ENCODE data around the gene HIGD1C. TPM values are rescaled to one million over a fixed set of nuclear protein-coding genes. Genes with fewer than 3 reads are reported as not detected.

Gene HIGD1C
- total and polyA plus RNA-seq, 2 experiments from 2014 or later: not detected

DNA sequence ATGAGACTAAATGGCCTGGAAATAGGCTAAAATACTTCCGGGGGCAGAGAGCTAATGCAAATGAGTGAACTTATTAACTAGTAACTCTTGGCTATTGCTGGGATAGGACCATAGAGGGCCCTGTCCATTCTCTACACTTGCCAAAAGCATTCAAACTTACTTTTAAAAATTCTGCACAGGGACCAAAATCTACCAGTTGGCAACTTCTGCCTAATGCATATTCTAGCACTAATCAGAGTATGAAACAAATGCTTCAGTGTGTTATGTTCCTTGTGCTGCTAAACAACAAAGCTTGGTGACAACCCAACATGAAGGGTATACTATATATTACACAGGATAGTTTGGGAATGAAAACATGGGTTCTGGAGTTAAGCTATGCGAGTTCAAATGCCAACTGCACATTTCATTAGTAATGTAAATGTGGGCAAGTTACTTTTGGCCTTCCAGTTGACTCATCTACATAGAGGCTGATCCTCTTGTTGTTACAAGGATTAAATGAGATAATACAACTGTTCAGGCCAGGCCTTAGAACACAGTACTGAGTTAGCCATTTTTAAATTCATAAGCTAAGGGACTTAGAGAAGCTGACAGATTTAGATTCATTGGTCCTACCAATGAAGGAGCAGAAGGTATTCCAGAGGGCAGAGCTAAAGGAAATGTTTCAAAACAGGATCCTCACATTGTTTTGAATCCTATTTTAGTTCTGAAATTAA, 32.4 kb downstream of the HIGD1C start:
- no peaks in the 10 kb centered on the region for H3K27me3 Mint-ChIP-seq (ENCODE audit: insufficient read depth, low read depth, poor library complexity)
- H3K4me2 ChIP-seq: no peak overlapping the region
- no peak overlapping the region for H3K27ac Mint-ChIP-seq

DNA sequence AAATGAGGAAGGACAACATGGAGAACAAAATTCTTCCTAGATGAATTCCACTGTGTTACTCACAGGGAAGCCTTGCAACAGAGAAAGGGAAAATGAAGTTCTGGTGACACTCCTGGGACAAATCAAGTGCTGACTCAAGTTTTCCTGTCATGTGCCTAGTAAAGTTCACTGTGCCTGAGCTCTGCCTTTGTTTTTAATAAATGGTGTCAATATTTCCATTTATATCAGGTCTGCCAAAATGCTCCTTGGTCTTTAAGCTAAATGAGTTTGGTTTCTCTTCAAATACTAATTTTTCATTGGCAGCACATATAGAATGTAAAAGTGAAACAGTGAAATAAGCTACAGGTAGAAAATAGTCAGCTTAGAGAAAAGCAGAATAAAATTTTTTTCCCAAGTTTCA, 33.0 kb downstream of the HIGD1C start:
- ATAC-seq (no peak), DNase-seq (ENCODE audit: low spot score) (no peak)
- peaks cover 2% of the 10 kb centered on the region; the same call in 1 of the 3 replicates for H3K4me1 Mint-ChIP-seq
- no peak overlapping the region for H3K27ac Mint-ChIP-seq
- H3F3A ChIP-seq (replicated peaks; ENCODE audit: low read depth): no peaks in the 10 kb centered on the region
- no peaks in the 10 kb centered on the region for H3K27me3 Mint-ChIP-seq (ENCODE audit: insufficient read depth, low read depth, poor library complexity)
- 0 out of 2 replicates have a peak, but pooled peaks cover 4% of the 10 kb centered on the region for H3K4me1 ChIP-seq (ENCODE audit: insufficient read depth)
- H3K27me3 ChIP-seq (ENCODE audit: insufficient read depth): no peaks in the 10 kb centered on the region
- no peak overlapping the region for H3K4me3 ChIP-seq
- H3K4me2 ChIP-seq: no peak overlapping the region
- no peaks in the 10 kb centered on the region for H3K79me2 ChIP-seq (replicated peaks; ENCODE audit: insufficient read depth)
- H3K36me3 ChIP-seq (ENCODE audit: insufficient read depth): peaks cover 13% of the 10 kb centered on the region
- no peaks in the 10 kb centered on the region for H3K9me3 Mint-ChIP-seq
- no peak overlapping the region for H3K27ac ChIP-seq (ENCODE audit: low read depth)
- H3K9me2 ChIP-seq (ENCODE audit: insufficient read depth): no peaks in the 10 kb centered on the region
- H2AFZ ChIP-seq: no peak overlapping the region
- H3K4me3 Mint-ChIP-seq: no peak overlapping the region
- no peaks in the 10 kb centered on the region for H4K20me1 ChIP-seq (replicated peaks; ENCODE audit: insufficient read depth)
- peaks cover 20% of the 10 kb centered on the region for H3K36me3 Mint-ChIP-seq (ENCODE audit: low read depth)
- TF ChIP-seq POLR2AphosphoS5 (IDR thresholded peaks at IDR 0.05; ENCODE audit: low read depth) (no peak), CREB1 (CRISPR knock-in tag; IDR thresholded peaks at IDR 0.05; ENCODE audit: low read depth) (no peak), ETS1 (IDR thresholded peaks at IDR 0.05) (no peak), ZNF331 (CRISPR knock-in tag; IDR thresholded peaks at IDR 0.05; ENCODE audit: low read depth) (no peak), EZH2 (IDR thresholded peaks at IDR 0.05; ENCODE audit: low read depth, unreplicated experiment) (no peak), JUNB (IDR thresholded peaks at IDR 0.05; ENCODE audit: unreplicated experiment) (no peak), NANOG (IDR thresholded peaks at IDR 0.05; ENCODE audit: borderline replicate concordance) (no peak), EZH2phosphoT487 (IDR thresholded peaks at IDR 0.05; ENCODE audit: unreplicated experiment) (no peak), STAT1 (IDR thresholded peaks at IDR 0.05; ENCODE audit: unreplicated experiment) (no peak), ZNF114 (CRISPR knock-in tag; IDR thresholded peaks at IDR 0.05) (no peak)
- TF ChIP-seq, protein P1, sequence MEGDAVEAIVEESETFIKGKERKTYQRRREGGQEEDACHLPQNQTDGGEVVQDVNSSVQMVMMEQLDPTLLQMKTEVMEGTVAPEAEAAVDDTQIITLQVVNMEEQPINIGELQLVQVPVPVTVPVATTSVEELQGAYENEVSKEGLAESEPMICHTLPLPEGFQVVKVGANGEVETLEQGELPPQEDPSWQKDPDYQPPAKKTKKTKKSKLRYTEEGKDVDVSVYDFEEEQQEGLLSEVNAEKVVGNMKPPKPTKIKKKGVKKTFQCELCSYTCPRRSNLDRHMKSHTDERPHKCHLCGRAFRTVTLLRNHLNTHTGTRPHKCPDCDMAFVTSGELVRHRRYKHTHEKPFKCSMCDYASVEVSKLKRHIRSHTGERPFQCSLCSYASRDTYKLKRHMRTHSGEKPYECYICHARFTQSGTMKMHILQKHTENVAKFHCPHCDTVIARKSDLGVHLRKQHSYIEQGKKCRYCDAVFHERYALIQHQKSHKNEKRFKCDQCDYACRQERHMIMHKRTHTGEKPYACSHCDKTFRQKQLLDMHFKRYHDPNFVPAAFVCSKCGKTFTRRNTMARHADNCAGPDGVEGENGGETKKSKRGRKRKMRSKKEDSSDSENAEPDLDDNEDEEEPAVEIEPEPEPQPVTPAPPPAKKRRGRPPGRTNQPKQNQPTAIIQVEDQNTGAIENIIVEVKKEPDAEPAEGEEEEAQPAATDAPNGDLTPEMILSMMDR (conservative IDR thresholded peaks at IDR 0.05; ENCODE audit: low read depth in 2 of 2): no peak
- TF ChIP-seq, protein P2, sequence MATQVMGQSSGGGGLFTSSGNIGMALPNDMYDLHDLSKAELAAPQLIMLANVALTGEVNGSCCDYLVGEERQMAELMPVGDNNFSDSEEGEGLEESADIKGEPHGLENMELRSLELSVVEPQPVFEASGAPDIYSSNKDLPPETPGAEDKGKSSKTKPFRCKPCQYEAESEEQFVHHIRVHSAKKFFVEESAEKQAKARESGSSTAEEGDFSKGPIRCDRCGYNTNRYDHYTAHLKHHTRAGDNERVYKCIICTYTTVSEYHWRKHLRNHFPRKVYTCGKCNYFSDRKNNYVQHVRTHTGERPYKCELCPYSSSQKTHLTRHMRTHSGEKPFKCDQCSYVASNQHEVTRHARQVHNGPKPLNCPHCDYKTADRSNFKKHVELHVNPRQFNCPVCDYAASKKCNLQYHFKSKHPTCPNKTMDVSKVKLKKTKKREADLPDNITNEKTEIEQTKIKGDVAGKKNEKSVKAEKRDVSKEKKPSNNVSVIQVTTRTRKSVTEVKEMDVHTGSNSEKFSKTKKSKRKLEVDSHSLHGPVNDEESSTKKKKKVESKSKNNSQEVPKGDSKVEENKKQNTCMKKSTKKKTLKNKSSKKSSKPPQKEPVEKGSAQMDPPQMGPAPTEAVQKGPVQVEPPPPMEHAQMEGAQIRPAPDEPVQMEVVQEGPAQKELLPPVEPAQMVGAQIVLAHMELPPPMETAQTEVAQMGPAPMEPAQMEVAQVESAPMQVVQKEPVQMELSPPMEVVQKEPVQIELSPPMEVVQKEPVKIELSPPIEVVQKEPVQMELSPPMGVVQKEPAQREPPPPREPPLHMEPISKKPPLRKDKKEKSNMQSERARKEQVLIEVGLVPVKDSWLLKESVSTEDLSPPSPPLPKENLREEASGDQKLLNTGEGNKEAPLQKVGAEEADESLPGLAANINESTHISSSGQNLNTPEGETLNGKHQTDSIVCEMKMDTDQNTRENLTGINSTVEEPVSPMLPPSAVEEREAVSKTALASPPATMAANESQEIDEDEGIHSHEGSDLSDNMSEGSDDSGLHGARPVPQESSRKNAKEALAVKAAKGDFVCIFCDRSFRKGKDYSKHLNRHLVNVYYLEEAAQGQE (IDR thresholded peaks at IDR 0.05; ENCODE audit: unreplicated experiment): no peak

More for the DNA sequence above, 32.4 kb downstream of the HIGD1C start:
- Mint-ChIP-seq H3K4me1 (peaks cover 2% of the 10 kb centered on the region; the same call in 1 of the 3 replicates), H3K4me3 (no peak overlapping the region), H3K9me3 (no peaks in the 10 kb centered on the region), H3K36me3 (ENCODE audit: low read depth) (peaks cover 17% of the 10 kb centered on the region; the same call in 2 of the 3 replicates)
- Histone ChIP-seq H3K27ac (ENCODE audit: low read depth) (no peak overlapping the region), H3K79me2 (replicated peaks; ENCODE audit: insufficient read depth) (no peaks in the 10 kb centered on the region), H3K4me3 (no peak overlapping the region), H2AFZ (no peak overlapping the region), H4K20me1 (replicated peaks; ENCODE audit: insufficient read depth) (no peaks in the 10 kb centered on the region), H3K9me2 (ENCODE audit: insufficient read depth) (no peaks in the 10 kb centered on the region), H3K36me3 (ENCODE audit: insufficient read depth) (peaks cover 8% of the 10 kb centered on the region; the same call in 1 of the 2 replicates), H3F3A (replicated peaks; ENCODE audit: low read depth) (no peaks in the 10 kb centered on the region), H3K27me3 (ENCODE audit: insufficient read depth) (no peaks in the 10 kb centered on the region), H3K4me1 (ENCODE audit: insufficient read depth) (0 out of 2 replicates have a peak, but pooled peaks cover 4% of the 10 kb centered on the region)
- no peak for TF ChIP-seq ETS1 (IDR thresholded peaks at IDR 0.05)
- DNase-seq (ENCODE audit: low spot score) (no peak), ATAC-seq (no peak)
